ENCODE data around the gene PHF20.
"Not testable (repeated sequence)": the region's sequence is repeated elsewhere in the genome, so short reads cannot be mapped to it uniquely, and the experiment has no call there.

PHF20 gene

GRCh38 chr20:35741892-35742740, 29.7 kb upstream of the PHF20 start, which contains the start of gene RBM39:
Gene RBM39, minus strand, starts transcription at chr20:35742260. Its CDS starts 1,386 bp downstream, at chr20:35740874.
- TF ChIP-seq, protein P1, sequence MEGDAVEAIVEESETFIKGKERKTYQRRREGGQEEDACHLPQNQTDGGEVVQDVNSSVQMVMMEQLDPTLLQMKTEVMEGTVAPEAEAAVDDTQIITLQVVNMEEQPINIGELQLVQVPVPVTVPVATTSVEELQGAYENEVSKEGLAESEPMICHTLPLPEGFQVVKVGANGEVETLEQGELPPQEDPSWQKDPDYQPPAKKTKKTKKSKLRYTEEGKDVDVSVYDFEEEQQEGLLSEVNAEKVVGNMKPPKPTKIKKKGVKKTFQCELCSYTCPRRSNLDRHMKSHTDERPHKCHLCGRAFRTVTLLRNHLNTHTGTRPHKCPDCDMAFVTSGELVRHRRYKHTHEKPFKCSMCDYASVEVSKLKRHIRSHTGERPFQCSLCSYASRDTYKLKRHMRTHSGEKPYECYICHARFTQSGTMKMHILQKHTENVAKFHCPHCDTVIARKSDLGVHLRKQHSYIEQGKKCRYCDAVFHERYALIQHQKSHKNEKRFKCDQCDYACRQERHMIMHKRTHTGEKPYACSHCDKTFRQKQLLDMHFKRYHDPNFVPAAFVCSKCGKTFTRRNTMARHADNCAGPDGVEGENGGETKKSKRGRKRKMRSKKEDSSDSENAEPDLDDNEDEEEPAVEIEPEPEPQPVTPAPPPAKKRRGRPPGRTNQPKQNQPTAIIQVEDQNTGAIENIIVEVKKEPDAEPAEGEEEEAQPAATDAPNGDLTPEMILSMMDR (IDR thresholded peaks at IDR 0.05; ENCODE audit: insufficient read depth, low read depth, low read length, missing control alignments): peak; percentile 55
- peak; percentile 100 for DNase-seq (ENCODE audit: low read depth)

DNA sequence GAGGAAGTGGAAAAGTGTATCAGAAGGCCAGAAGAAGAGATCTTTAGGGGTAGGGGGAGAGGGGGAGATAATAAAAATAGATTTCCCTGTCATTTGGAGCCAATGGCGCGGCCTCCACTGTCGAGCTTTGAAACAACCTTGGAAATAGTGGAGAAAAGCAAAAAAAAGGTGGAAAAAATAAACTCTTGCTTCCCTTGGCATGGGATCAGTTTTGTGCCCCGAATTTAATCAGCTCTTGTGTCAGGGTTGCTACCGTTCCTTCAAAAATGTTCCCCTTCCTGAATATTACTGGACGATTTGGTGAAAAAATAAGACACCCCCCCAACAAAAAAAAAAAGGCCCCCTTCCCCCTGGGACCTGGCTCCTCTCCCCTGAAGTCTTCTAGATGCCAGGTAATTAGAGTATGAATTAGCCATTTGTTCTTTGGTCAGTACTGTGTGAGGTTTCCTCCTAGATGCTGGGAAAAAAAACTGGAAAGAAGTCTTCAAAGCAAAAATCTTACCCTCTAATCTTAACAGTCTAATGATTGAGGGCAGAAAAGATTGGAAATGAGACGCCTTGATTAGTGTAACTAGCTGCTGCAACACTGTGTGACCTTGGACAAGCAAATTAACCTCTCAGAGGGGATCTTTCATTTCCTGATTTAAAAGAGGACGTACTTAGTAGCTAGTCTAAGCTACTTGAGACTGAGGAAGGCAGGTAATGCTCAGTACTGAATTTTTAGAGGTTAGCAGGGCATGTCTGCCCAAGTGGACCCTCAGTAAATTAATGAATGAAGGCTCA, 28.9 kb upstream of the PHF20 start:
- DNase-seq (ENCODE audit: low read depth): no peak
- TF ChIP-seq, protein P1 (IDR thresholded peaks at IDR 0.05; ENCODE audit: insufficient read depth, low read depth, low read length, missing control alignments): no peak
- peak overlapping the region; percentile 93 for H3K4me3 ChIP-seq (ENCODE audit: low read length)

More at GRCh38 chr20:35741892-35742740, 29.7 kb upstream of the PHF20 start, which contains the start of gene RBM39:
- peak within 1 kb of the TSS; percentile 99 for H3K4me3 ChIP-seq (ENCODE audit: low read length)

DNA sequence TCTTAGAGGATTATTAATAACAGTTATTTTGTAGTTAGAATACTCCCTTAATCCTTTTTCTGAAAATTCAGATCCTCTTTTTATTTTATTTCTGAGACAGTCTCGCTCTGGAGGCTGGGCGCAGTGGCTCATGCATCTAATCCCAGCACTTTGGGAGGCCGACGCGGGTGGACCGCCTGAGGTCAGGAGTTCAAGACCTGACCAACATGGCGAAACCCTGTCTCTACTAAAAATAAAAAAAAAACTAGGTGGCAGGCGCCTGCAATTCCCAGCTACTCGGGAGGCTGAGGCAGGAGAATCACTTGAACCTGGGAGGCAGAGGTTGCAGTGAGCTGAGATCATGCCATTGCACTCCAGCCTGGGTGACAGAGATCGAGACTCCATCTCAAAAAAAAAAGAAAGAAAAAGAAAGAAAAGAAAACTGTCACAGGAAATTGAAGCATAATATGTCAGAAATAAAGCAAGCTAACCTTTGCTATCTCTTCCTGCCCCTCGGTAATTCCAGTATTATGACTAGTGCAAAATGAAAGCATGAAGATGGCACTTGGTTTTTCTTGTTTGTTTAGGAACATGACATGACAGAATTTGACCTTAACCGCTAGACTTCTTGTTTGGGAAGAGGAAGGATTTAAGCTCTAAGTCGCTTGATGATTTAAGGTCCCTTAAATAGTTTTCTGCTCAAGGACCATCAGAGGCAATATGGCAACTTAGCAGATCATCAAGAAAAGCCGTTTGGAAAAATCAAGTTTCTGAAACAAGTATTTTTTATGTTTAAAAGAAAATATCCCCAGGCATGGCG, 27.9 kb upstream of the PHF20 start:
- TF ChIP-seq, protein P1 (IDR thresholded peaks at IDR 0.05; ENCODE audit: insufficient read depth, low read depth, low read length, missing control alignments): no peak
- DNase-seq (ENCODE audit: low read depth): no peak

DNA sequence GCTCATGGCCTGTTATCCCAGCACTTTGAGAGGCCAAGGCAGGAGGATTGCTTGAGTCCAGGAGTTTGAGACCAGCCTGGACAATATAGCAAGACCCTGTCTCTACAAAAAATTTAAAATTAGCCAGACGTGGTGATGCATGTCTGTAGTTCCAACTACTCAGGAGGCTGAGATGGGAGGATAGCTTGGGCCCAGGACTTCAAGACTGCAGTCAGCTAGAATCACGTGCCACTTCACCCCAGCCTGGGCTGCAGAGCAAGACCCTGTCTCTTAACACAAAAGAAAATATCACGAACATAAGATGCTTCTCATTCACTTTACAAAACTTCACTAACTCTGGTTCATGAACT, 27.3 kb upstream of the PHF20 start:
- not testable (repeated sequence) for H3K4me3 ChIP-seq (ENCODE audit: low read length); DNase-seq (ENCODE audit: low read depth)

More for the DNA sequence above, 27.9 kb upstream of the PHF20 start:
- H3K4me3 ChIP-seq (ENCODE audit: low read length): no peak overlapping the region

GRCh38 chr20:35750611-35751010, 21.2 kb upstream of the PHF20 start:
- no peak overlapping the region for H3K4me3 ChIP-seq (ENCODE audit: low read length)
- TF ChIP-seq, protein P1 (IDR thresholded peaks at IDR 0.05; ENCODE audit: insufficient read depth, low read depth, low read length, missing control alignments): no peak

DNA sequence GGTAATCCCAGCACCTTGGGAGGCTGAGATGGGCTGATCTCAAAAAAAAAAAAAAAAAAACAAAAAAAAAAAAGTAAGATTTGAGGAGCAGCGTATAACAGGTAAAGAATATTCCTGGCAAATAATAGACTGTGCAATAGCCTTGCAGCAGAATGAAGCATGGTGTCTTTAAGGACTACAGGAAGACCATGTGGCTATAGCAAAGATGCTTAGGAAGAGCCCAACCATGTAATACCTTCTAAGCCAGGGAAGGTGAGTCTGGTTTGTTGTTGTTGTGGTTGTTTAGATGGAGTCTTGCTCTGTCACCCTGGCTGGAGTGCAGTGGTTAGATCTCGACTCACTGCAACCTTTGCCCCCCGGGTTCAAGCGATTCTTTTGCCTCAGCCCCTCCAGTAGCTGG, 15.4 kb upstream of the PHF20 start:
- TF ChIP-seq, protein P1 (IDR thresholded peaks at IDR 0.05; ENCODE audit: insufficient read depth, low read depth, low read length, missing control alignments): no peak
- no peak overlapping the region for H3K4me3 ChIP-seq (ENCODE audit: low read length)
- DNase-seq (ENCODE audit: low read depth): no peak

More at GRCh38 chr20:35750611-35751010, 21.2 kb upstream of the PHF20 start:
- no peak for DNase-seq (ENCODE audit: low read depth)
